HepG2 (cell line): ENCODE measurements around the gene SLC9B2. TPM values are rescaled to one million over a fixed set of nuclear protein-coding genes. Genes with fewer than 3 reads are reported as not detected.
A peak's percentile ranks its signal among the peaks of the same experiment; 100 is the strongest.

Source experiments
- ADNP ChIP-seq: sonication (generic); formaldehyde crosslinking; IDR thresholded peaks from 2 replicates; pipeline ENCODE4 v1.4.0; 2020; ENCODE audit warnings: missing genetic modification reagents
- ATF1 ChIP-seq: IDR thresholded peaks from 2 replicates; pipeline ENCODE4 v1.6.1; 2016; ENCODE audit warnings: mild to moderate bottlenecking, control low read depth
- ATF2 ChIP-seq: sonication (generic); formaldehyde crosslinking; IDR thresholded peaks from 2 replicates; pipeline ENCODE4 v1.4.0; 2020; ENCODE audit warnings: missing genetic modification reagents
- EHMT2 ChIP-seq: fragments of 200-600 bp; sonication (generic); IDR thresholded peaks from 2 replicates; pipeline ENCODE4 v1.7.0; 2017; ENCODE audit warnings: antibody characterized with exemption, low read depth, low read length, borderline replicate concordance
- MTERF4 ChIP-seq: sonication (generic); formaldehyde crosslinking; IDR thresholded peaks from 2 replicates; pipeline ENCODE4 v1.8.0; 2023; ENCODE audit warnings: mild to moderate bottlenecking, missing genetic modification reagents
- ZFP36L1 ChIP-seq: sonication (generic); formaldehyde crosslinking; IDR thresholded peaks from 2 replicates; pipeline ENCODE4 v1.8.0; 2022; ENCODE audit warnings: mild to moderate bottlenecking, missing genetic modification reagents, moderate library complexity
- ZMYM2 ChIP-seq: sonication (generic); formaldehyde crosslinking; IDR thresholded peaks from 2 replicates; pipeline ENCODE4 v1.8.0; 2022; ENCODE audit warnings: mild to moderate bottlenecking, missing genetic modification reagents
- ZMYM3 ChIP-seq: sonication (generic); formaldehyde crosslinking; IDR thresholded peaks from 2 replicates; pipeline ENCODE4 v1.5.1; 2020; ENCODE audit warnings: mild to moderate bottlenecking, missing genetic modification reagents
- ZNF337 ChIP-seq: sonication (generic); formaldehyde crosslinking; IDR thresholded peaks from 2 replicates; pipeline ENCODE4 v1.5.1; 2020; ENCODE audit warnings: missing genetic modification reagents, low read depth, mild to moderate bottlenecking, borderline replicate concordance
- ZNF598 ChIP-seq: sonication (generic); formaldehyde crosslinking; IDR thresholded peaks from 2 replicates; pipeline ENCODE4 v1.5.1; 2020; ENCODE audit warnings: mild to moderate bottlenecking, missing genetic modification reagents, borderline replicate concordance
- ZNF749 ChIP-seq: sonication (generic); formaldehyde crosslinking; IDR thresholded peaks from 2 replicates; pipeline ENCODE4 v1.8.0; 2022; ENCODE audit warnings: mild to moderate bottlenecking, missing genetic modification reagents, moderate library complexity, borderline replicate concordance
- ZNF788 ChIP-seq: sonication (generic); formaldehyde crosslinking; IDR thresholded peaks from 2 replicates; pipeline ENCODE4 v1.5.0; 2020; ENCODE audit warnings: mild to moderate bottlenecking, missing genetic modification reagents, borderline replicate concordance
- polyA plus RNA-seq, 8 experiments: library from polyadenylated mRNA; depleted of rRNA in 3 of 8; stranded (reverse) in 7 of 8; unstranded in 1 of 8; fragments of >200 nt; fragmentation: Illumina TruSeq in 4 of 8; extraction: Trizol in 4 of 8; gene quantifications; 2 replicates each; pipeline versions ENCODE4 v1.2.1 to v1.2.3, GENCODE V29; 2011 to 2016; ENCODE audit warnings: low read depth in 4 of 8, missing spikeins in 1 of 8, mixed read lengths in 1 of 8; ENCODE audit not compliant: insufficient read depth in 1 of 8
- total RNA-seq, 5 experiments: library from RNA; depleted of rRNA; stranded (reverse); fragments of >200 nt; fragmentation: Illumina TruSeq; extraction: Trizol; gene quantifications; 2 replicates each; pipeline ENCODE4 v1.2.3, GENCODE V29; 2016; ENCODE audit warnings: low read depth in 1 of 5

SLC9B2 gene
- total and polyA plus RNA-seq, 2 of the 13 experiments (the other 11 are each of a cell fraction or from before 2014, with no cell fraction given): 23.5 to 38.5 TPM

GRCh38 chr4:103074744-103075434 is 1.7 kb downstream of the SLC9B2 start (continued):
- TF ChIP-seq ZFP36L1 (CRISPR knock-in tag) (0 out of 2 replicates have a peak, but pooled peaks have one; percentile 5), ZMYM3 (peak; percentile 67; the same call in 1 of the 2 replicates), MTERF4 (CRISPR knock-in tag) (0 out of 2 replicates have a peak, but pooled peaks have one; percentile 37), ADNP (CRISPR knock-in tag) (0 out of 2 replicates have a peak, but pooled peaks have one; percentile 61), ZNF337 (CRISPR knock-in tag) (0 out of 2 replicates have a peak, but pooled peaks have one; percentile 13), ZNF788 (CRISPR knock-in tag) (0 out of 2 replicates have a peak, but pooled peaks have one; percentile 50), ZNF598 (CRISPR knock-in tag) (0 out of 2 replicates have a peak, but pooled peaks have one; percentile 40), ATF2 (CRISPR knock-in tag) (no peak), ZMYM2 (CRISPR knock-in tag) (peak; percentile 93), ZNF749 (CRISPR knock-in tag) (peak; percentile 65; the same call in 1 of the 2 replicates), ATF1 (CRISPR knock-in tag) (0 out of 2 replicates have a peak, but pooled peaks have one; percentile 26), EHMT2 (0 out of 2 replicates have a peak, but pooled peaks have one; percentile 81)
